K562 (cell line): ENCODE results near the gene CPZ. TPM values are rescaled to one million over a fixed set of nuclear protein-coding genes. Genes with fewer than 3 reads are reported as not detected.

Source experiments
- ATAC-seq: fragments of 200-7000 bp; cut with Tn5 transposase; 3 replicates; pipeline ENCODE4 v1.9.1; 2020; ENCODE audit warnings: moderate library complexity
- BruUV-seq: library from RNA; stranded (reverse); fragments of 400-500 nt; replicated peaks from 2 replicates; lab custom pipeline; 2021; lab: Mats Ljungman, UMichigan
- CTCF ChIA-PET: fragments of 300-600 bp; formaldehyde crosslinking; extraction: SDS; loops from one replicate; lab custom pipeline; 2021; ENCODE audit warnings: low intra/inter-chr PET ratio; lab: Yijun Ruan, JAX
- POLR2A ChIA-PET: fragments of 300-600, 350-650 bp; sonication (Branson Sonifier 250); formaldehyde crosslinking; extraction: SDS; loops from one replicate; lab custom pipeline; 2021; ENCODE audit warnings: antibody characterized with exemption, inconsistent platforms; lab: Yijun Ruan, JAX
- DNase-seq, 4 experiments: peaks; one replicate each; pipeline versions ENCODE4 v3.0.0 to v3.0.0-alpha.2; 2011 to 2018; ENCODE audit warnings: low spot score in 3 of 4, mixed read lengths in 3 of 4; ENCODE audit errors: extremely low read depth in 1 of 4
- FAIRE-seq: peaks from 2 replicates; lab custom pipeline; 2011; peaks lifted over from hg19 to GRCh38; lab: Jason Lieb, UNC
- H2AFZ ChIP-seq: 2 replicates; pipeline ENCODE4 v1.6.0; 2011; ENCODE audit warnings: low read depth, low read length, control low read depth, inconsistent platforms
- H3K27ac ChIP-seq: fragments of 200-600 bp; 3 replicates; pipeline ENCODE4 v1.8.0; 2011; ENCODE audit warnings: low read depth, mild to moderate bottlenecking, control low read depth, inconsistent platforms, low read length, moderate library complexity, mixed read lengths; ENCODE audit errors: extremely low read depth
- H3K27me3 ChIP-seq, 2 experiments: fragments of 300-600 bp in 1 of 2; 2 replicates in 1 of 2; 3 replicates in 1 of 2; pipeline versions ENCODE4 v1.6.0 to v1.8.0; 2011; ENCODE audit warnings: inconsistent platforms in 2 of 2, low read length in 2 of 2, mild to moderate bottlenecking in 1 of 2, mixed read lengths in 1 of 2, moderate library complexity in 1 of 2; ENCODE audit not compliant: control insufficient read depth in 2 of 2, insufficient read depth in 2 of 2
- H3K36me3 ChIP-seq: fragments of 300-600 bp; 3 replicates; pipeline ENCODE4 v1.8.0; 2011; ENCODE audit warnings: mild to moderate bottlenecking, low read length, inconsistent platforms; ENCODE audit not compliant: control insufficient read depth, insufficient read depth
- H3K4me1 ChIP-seq, 2 experiments: fragments of 200-600 bp in 1 of 2; replicated peaks in 1 of 2; 2 replicates in 1 of 2; 3 replicates in 1 of 2; pipeline versions ENCODE4 v1.5.1 to v1.8.0; 2011; ENCODE audit warnings: inconsistent platforms in 2 of 2, low read length in 2 of 2, mild to moderate bottlenecking in 1 of 2, mixed read lengths in 1 of 2, moderate library complexity in 1 of 2; ENCODE audit not compliant: control insufficient read depth in 2 of 2, insufficient read depth in 2 of 2
- H3K4me2 ChIP-seq: 2 replicates; pipeline ENCODE4 v1.6.1; 2011; ENCODE audit warnings: low read length, control low read depth, inconsistent platforms, mixed read lengths; ENCODE audit not compliant: insufficient read depth
- H3K4me3 ChIP-seq: fragments of 200-600 bp; sonication (generic), shearing (Covaris generic); 2 replicates; pipeline ENCODE4 v1.5.1; 2016; ENCODE audit warnings: control low read depth, inconsistent platforms
- H3K79me2 ChIP-seq: fragments of 200-600 bp; 3 replicates; pipeline ENCODE4 v1.8.0; 2011; ENCODE audit warnings: low read length, inconsistent platforms; ENCODE audit not compliant: control insufficient read depth, insufficient read depth
- H3K9ac ChIP-seq, 2 experiments: 2 replicates each; pipeline versions ENCODE4 v1.6.0 to v1.6.1; 2011; ENCODE audit warnings: low read depth in 2 of 2, low read length in 2 of 2, control low read depth in 1 of 2, inconsistent platforms in 1 of 2, mild to moderate bottlenecking in 1 of 2, mixed read lengths in 1 of 2; ENCODE audit not compliant: insufficient read depth in 1 of 2
- H3K9me1 ChIP-seq: one replicate; pipeline ENCODE4 v1.6.0; 2011; ENCODE audit warnings: inconsistent platforms, mild to moderate bottlenecking, low read length, moderate library complexity; ENCODE audit not compliant: control insufficient read depth, insufficient read depth
- H3K9me3 ChIP-seq: replicated peaks from 2 replicates; pipeline ENCODE4 v1.5.1; 2011; ENCODE audit warnings: low read depth, low read length, inconsistent platforms; ENCODE audit not compliant: control insufficient read depth, insufficient read depth
- H4K20me1 ChIP-seq: replicated peaks from 2 replicates; pipeline ENCODE4 v1.6.1; 2011; ENCODE audit warnings: low read length, inconsistent platforms, mixed read lengths; ENCODE audit not compliant: control insufficient read depth, insufficient read depth
- BCL6 ChIP-seq: fragments of 250-450 bp; sonication (Bioruptor Pico); IDR thresholded peaks from 2 replicates; pipeline ENCODE4 v1.4.0; 2020
- BRCA1 ChIP-seq, 2 experiments: fragments of 450-650 bp in 1 of 2; sonication (generic) in 1 of 2; formaldehyde crosslinking in 1 of 2; IDR thresholded peaks; 2 replicates each; pipeline versions ENCODE4 v1.5.0 to v1.6.1; 2017 to 2020; ENCODE audit warnings: mild to moderate bottlenecking in 1 of 2, missing genetic modification reagents in 1 of 2
- CXXC5 ChIP-seq: fragments of 250-450 bp; sonication (Bioruptor Pico); IDR thresholded peaks from 2 replicates; pipeline ENCODE4 v1.8.0; 2022; ENCODE audit warnings: inconsistent platforms, mild to moderate bottlenecking, moderate library complexity
- ELF4 ChIP-seq: fragments of 450-650 bp; formaldehyde crosslinking; IDR thresholded peaks from 2 replicates; pipeline ENCODE4 v1.4.0; 2022; ENCODE audit warnings: missing genetic modification characterization
- ESRRA ChIP-seq: fragments of 450-650 bp; IDR thresholded peaks from 2 replicates; pipeline ENCODE4 v1.6.1; 2014; ENCODE audit warnings: low read depth, mild to moderate bottlenecking, moderate library complexity, borderline replicate concordance
- ETV1 ChIP-seq: fragments of 450-650 bp; conservative IDR thresholded peaks from 2 replicates; pipeline ENCODE4 v1.6.1; 2016; ENCODE audit warnings: missing genetic modification characterization, control low read depth, low read depth, missing compliant biosample characterization
- GATAD2B ChIP-seq: fragments of 450-650 bp; IDR thresholded peaks from 2 replicates; pipeline ENCODE4 v1.6.1; 2017; ENCODE audit warnings: mild to moderate bottlenecking, borderline replicate concordance
- HIVEP1 ChIP-seq: fragments of 250-450 bp; sonication (Bioruptor Pico); IDR thresholded peaks from 2 replicates; pipeline ENCODE4 v1.4.0; 2020; ENCODE audit warnings: mild to moderate bottlenecking
- KLF6 ChIP-seq: fragments of 250-450 bp; sonication (Bioruptor Pico); IDR thresholded peaks from 2 replicates; pipeline ENCODE4 v1.4.0; 2020; ENCODE audit warnings: mild to moderate bottlenecking, moderate library complexity, borderline replicate concordance
- POLR2AphosphoS5 ChIP-seq: IDR thresholded peaks from 2 replicates; pipeline ENCODE4 v1.6.1; 2011; ENCODE audit warnings: mild to moderate bottlenecking, low read depth, low read length, moderate library complexity; ENCODE audit not compliant: control insufficient read depth, insufficient read depth
- PRMT5 ChIP-seq: sonication (generic); formaldehyde crosslinking; IDR thresholded peaks from 2 replicates; pipeline ENCODE4 v1.5.0; 2020; ENCODE audit warnings: missing genetic modification reagents
- SRSF3 ChIP-seq: fragments of 200-400 bp; formaldehyde crosslinking; IDR thresholded peaks from 2 replicates; pipeline ENCODE4 v1.6.1; 2016; ENCODE audit warnings: mild to moderate bottlenecking, low read length, moderate library complexity; ENCODE audit not compliant: insufficient read depth
- TAF15 ChIP-seq: fragments of 200-400 bp; formaldehyde crosslinking; IDR thresholded peaks from 2 replicates; pipeline ENCODE4 v1.6.1; 2017; ENCODE audit warnings: mild to moderate bottlenecking, low read depth, low read length, moderate library complexity
- TFAM ChIP-seq: fragments of 250-450 bp; sonication (Bioruptor Pico); conservative IDR thresholded peaks from 2 replicates; pipeline ENCODE4 v1.5.0; 2021; ENCODE audit warnings: mild to moderate bottlenecking, moderate library complexity
- WGBS: fragments of 100-300 bp; shearing (Covaris generic); methylation state at CpG from one replicate; pipeline ENCODE4 v1.1.6; 2016; ENCODE audit warnings: low coverage, mixed read lengths; ENCODE audit not compliant: insufficient coverage; ENCODE audit errors: missing lambda C conversion rate; 5-methylcytosine and 5-hydroxymethylcytosine counted together
- in situ Hi-C: fragments of 300-500 bp; cut with MboI; formaldehyde crosslinking; loops from 4 replicates; pipeline ENCODE4 v1.15.0; 2018; ENCODE audit warnings: inconsistent platforms, mixed read lengths
- intact Hi-C: fragments of 100-400 bp; cut with micrococcal nuclease; formaldehyde crosslinking; loops from 2 replicates; pipeline ENCODE4 v1.14.2; 2022
- polyA plus RNA-seq, 8 experiments: library from polyadenylated mRNA; depleted of rRNA in 4 of 8; stranded (reverse) in 5 of 8; unstranded in 3 of 8; fragments of >200 nt; fragmentation: Nextera tagmentation in 2 of 8; fragmentation: Illumina TruSeq in 1 of 8; extraction: Ambion mirVana in 2 of 8; extraction: Trizol in 1 of 8; gene quantifications; 2 replicates each; pipeline versions ENCODE4 v1.2.1 to v1.2.3, GENCODE V29; 2011 to 2014; ENCODE audit warnings: inconsistent platforms in 1 of 8, missing spikeins in 1 of 8
- total RNA-seq, 7 experiments: library from RNA; depleted of rRNA in 6 of 7; stranded (reverse); fragments of >200 nt in 6 of 7; fragmentation: Illumina TruSeq in 2 of 7; extraction: Trizol in 2 of 7; gene quantifications; 2 replicates each; pipeline versions ENCODE4 v1.2.1 to v1.2.3, GENCODE V29; 2011 to 2021; ENCODE audit warnings: low replicate concordance in 1 of 7
- TF ChIP-seq, protein P1 (sequence below): fragments of 200-800 bp; sonication (Bioruptor generic); IDR thresholded peaks from 2 replicates; pipeline ENCODE4 v1.6.1; 2016; ENCODE audit warnings: missing genetic modification characterization, missing compliant biosample characterization
- TF ChIP-seq, protein P2 (sequence below): fragments of 450-650 bp; conservative IDR thresholded peaks from 2 replicates; pipeline ENCODE4 v1.6.1; 2016; ENCODE audit warnings: missing genetic modification characterization, low read depth, mild to moderate bottlenecking, control low read depth, missing compliant biosample characterization

Gene CPZ
- total and polyA plus RNA-seq, 9 of the 15 experiments (the other 6 are each of a cell fraction or from before 2014, with no cell fraction given): 0.06 to 2.2 (median 1.2) TPM; not detected in 1

DNA sequence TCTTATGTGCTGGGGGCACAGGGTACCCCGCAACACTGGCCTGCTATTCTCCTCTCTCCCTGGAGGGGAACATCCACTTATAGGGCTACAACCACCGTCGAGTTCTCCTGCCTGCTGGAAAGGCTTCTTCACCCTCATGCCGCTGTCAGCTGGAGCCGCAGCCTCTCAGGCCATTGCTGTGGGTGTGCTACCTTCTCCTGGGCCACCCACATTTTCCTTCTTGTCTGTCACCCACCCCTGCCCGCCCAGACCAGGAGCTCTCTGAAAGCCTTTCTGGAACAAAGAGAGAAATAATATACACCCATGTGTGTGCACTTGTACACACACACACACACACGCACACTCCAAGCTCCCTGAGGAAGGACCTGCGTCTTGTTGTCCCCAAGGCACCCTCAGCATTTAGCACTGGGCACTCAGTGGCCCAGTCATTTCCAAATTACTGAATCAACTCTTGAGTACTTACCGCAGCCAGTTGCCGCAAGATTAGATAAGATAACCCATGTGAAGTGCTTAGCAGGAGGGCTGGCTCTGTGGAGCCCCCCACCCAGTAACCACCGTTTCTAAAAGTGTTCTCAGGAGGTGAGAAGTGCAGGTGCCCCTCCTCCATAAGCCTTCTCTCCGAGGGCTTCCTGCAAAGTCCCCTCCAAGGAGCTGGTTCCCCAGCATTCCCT is 50.2 kb downstream of the CPZ start:
- Histone ChIP-seq H3K9ac (no peak overlapping the region), H3K4me3 (no peak overlapping the region), H3K4me2 (no peak overlapping the region), H3K9me3 (no peaks in the 10 kb centered on the region), H3K9me1 (no peaks in the 10 kb centered on the region), H4K20me1 (peaks cover 3% of the 10 kb centered on the region; the same call in 1 of the 2 replicates), H3K36me3 (no peaks in the 10 kb centered on the region), H3K4me1 (no peaks in the 10 kb centered on the region), H3K27me3 (peaks cover 23 to 86% of the 10 kb centered on the region in 2 experiments; a peak in 4 of 5 replicates), H3K27ac (no peak overlapping the region), H2AFZ (no peak overlapping the region), H3K79me2 (no peaks in the 10 kb centered on the region)
- FAIRE-seq (no peak), DNase-seq (no peak), ATAC-seq (no peak)
- no peak for TF ChIP-seq ELF4 (CRISPR knock-in tag)
- no peak for TF ChIP-seq HIVEP1 (CRISPR knock-in tag)
- TF ChIP-seq PRMT5: no peak
- TF ChIP-seq BCL6: no peak
- no peak for TF ChIP-seq ESRRA
- TF ChIP-seq KLF6 (CRISPR knock-in tag): no peak
- TF ChIP-seq GATAD2B: no peak
- TF ChIP-seq, protein P1, sequence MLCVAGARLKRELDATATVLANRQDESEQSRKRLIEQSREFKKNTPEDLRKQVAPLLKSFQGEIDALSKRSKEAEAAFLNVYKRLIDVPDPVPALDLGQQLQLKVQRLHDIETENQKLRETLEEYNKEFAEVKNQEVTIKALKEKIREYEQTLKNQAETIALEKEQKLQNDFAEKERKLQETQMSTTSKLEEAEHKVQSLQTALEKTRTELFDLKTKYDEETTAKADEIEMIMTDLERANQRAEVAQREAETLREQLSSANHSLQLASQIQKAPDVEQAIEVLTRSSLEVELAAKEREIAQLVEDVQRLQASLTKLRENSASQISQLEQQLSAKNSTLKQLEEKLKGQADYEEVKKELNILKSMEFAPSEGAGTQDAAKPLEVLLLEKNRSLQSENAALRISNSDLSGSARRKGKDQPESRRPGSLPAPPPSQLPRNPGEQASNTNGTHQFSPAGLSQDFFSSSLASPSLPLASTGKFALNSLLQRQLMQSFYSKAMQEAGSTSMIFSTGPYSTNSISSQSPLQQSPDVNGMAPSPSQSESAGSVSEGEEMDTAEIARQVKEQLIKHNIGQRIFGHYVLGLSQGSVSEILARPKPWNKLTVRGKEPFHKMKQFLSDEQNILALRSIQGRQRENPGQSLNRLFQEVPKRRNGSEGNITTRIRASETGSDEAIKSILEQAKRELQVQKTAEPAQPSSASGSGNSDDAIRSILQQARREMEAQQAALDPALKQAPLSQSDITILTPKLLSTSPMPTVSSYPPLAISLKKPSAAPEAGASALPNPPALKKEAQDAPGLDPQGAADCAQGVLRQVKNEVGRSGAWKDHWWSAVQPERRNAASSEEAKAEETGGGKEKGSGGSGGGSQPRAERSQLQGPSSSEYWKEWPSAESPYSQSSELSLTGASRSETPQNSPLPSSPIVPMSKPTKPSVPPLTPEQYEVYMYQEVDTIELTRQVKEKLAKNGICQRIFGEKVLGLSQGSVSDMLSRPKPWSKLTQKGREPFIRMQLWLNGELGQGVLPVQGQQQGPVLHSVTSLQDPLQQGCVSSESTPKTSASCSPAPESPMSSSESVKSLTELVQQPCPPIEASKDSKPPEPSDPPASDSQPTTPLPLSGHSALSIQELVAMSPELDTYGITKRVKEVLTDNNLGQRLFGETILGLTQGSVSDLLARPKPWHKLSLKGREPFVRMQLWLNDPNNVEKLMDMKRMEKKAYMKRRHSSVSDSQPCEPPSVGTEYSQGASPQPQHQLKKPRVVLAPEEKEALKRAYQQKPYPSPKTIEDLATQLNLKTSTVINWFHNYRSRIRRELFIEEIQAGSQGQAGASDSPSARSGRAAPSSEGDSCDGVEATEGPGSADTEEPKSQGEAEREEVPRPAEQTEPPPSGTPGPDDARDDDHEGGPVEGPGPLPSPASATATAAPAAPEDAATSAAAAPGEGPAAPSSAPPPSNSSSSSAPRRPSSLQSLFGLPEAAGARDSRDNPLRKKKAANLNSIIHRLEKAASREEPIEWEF (CRISPR knock-in tag): no peak
- TF ChIP-seq TFAM (CRISPR knock-in tag): no peak
- no peak for TF ChIP-seq BRCA1 (IDR thresholded peaks at IDR 0.05)
- no peak for TF ChIP-seq BRCA1 (CRISPR knock-in tag; IDR thresholded peaks at IDR 0.05)
- TF ChIP-seq SRSF3: no peak
- TF ChIP-seq, protein P2, sequence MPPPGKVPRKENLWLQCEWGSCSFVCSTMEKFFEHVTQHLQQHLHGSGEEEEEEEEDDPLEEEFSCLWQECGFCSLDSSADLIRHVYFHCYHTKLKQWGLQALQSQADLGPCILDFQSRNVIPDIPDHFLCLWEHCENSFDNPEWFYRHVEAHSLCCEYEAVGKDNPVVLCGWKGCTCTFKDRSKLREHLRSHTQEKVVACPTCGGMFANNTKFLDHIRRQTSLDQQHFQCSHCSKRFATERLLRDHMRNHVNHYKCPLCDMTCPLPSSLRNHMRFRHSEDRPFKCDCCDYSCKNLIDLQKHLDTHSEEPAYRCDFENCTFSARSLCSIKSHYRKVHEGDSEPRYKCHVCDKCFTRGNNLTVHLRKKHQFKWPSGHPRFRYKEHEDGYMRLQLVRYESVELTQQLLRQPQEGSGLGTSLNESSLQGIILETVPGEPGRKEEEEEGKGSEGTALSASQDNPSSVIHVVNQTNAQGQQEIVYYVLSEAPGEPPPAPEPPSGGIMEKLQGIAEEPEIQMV (tag): no peak
- TF ChIP-seq CXXC5: no peak
- no peak for TF ChIP-seq ETV1 (tag)
- no peak for TF ChIP-seq POLR2AphosphoS5
- TF ChIP-seq TAF15: no peak
- CTCF ChIA-PET: no interaction called here
- POLR2A ChIA-PET: no interaction called here
- intact Hi-C loops (no loop called here), in situ Hi-C loops (no loop called here)
- 0% methylated on average over 12 of the region's 12 CpGs for WGBS
- BruUV-seq: no TSS peak
